ENCODE results near the gene ACIN1. TPM values are rescaled to one million over a fixed set of nuclear protein-coding genes. Genes with fewer than 3 reads are reported as not detected.

The ACIN1 gene
- total RNA-seq, 3 donors from 2014 or later (not counting 1 experiment from before 2014, with no cell fraction given) = 321 to 395 (median 347) TPM

DNA sequence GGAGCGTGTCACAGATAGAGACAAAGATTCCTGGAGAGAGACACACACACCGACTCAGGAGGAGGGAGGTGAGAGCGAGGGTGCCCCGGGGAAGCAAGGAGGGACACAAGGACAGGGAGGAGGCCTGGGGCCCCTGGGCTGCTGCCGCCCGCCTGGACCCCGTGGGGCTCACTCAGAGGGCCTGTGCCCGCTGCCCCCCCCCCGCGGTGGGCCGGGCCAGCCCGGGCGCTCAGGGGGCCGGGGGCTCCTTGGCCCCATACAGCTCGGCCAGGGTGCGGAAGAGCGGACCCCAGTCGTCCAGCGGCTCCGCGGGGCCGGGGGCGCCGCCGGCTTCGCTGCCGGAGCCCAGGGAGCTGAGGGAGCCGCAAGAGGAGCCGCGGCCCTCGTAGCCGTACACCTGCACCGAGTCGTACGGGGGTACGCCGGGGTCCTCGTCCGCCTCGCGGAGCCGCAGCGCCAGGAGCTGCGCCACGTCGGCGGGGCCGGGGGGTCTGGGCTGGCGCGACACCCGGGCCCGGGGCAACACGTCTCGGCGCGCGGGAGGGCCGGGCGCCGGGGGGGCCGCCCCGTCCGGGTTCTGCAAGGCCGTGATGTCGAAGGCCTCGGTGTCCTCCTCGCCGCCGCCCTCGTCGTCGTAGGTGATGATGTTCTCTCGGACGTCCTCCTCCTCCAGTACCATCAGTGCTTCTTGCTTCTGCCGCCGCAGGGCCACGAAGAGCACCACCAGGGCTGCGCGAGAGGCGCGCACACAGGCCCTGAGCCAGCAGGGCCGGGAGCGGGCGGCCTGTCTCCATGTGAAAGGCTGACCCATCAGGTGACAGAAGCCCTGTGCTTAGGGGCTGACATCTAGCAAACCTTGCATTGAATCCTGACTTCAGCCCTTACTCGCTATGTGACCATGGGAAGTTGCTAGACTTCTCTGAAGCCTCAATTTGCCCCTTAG lies 46.9 kb downstream of the ACIN1 start:
- Mint-ChIP-seq H3K27me3 (ENCODE audit: low read depth in 2 of 2) (peaks cover 0 to 6% of the 10 kb centered on the region in 2 donors), H3K27ac (no peak overlapping the region), H3K36me3 (no peaks in the 10 kb centered on the region), H3K9me3 (no peaks in the 10 kb centered on the region), H3K4me1 (peaks cover 0 to 5% of the 10 kb centered on the region in 2 donors), H3K4me3 (no peak overlapping the region)
- Histone ChIP-seq H3K9me3 (ENCODE audit: control insufficient read depth, insufficient read depth, low read length) (no peaks in the 10 kb centered on the region), H3K27me3 (ENCODE audit: control insufficient read depth, insufficient read depth, low read length) (no peaks in the 10 kb centered on the region), H3K27ac (ENCODE audit: low read length) (no peak overlapping the region), H3K4me3 (ENCODE audit: low read length) (no peak overlapping the region), H3K4me1 (ENCODE audit: control insufficient read depth, insufficient read depth, low read length) (no peaks in the 10 kb centered on the region), H3K36me3 (ENCODE audit: control insufficient read depth, insufficient read depth, low read length) (no peaks in the 10 kb centered on the region)
- intact Hi-C loops (cut with micrococcal nuclease) = no loop called here
- DNase-seq (no peak), ATAC-seq (no peak)
- 81% methylated on average over 85 of the region's 85 CpGs for WGBS (ENCODE audit: insufficient coverage)
- TF ChIP-seq, protein P1, sequence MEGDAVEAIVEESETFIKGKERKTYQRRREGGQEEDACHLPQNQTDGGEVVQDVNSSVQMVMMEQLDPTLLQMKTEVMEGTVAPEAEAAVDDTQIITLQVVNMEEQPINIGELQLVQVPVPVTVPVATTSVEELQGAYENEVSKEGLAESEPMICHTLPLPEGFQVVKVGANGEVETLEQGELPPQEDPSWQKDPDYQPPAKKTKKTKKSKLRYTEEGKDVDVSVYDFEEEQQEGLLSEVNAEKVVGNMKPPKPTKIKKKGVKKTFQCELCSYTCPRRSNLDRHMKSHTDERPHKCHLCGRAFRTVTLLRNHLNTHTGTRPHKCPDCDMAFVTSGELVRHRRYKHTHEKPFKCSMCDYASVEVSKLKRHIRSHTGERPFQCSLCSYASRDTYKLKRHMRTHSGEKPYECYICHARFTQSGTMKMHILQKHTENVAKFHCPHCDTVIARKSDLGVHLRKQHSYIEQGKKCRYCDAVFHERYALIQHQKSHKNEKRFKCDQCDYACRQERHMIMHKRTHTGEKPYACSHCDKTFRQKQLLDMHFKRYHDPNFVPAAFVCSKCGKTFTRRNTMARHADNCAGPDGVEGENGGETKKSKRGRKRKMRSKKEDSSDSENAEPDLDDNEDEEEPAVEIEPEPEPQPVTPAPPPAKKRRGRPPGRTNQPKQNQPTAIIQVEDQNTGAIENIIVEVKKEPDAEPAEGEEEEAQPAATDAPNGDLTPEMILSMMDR (IDR thresholded peaks at IDR 0.05) = no peak

- H3K4me1 ChIP-seq (ENCODE audit: control insufficient read depth, insufficient read depth, low read length) = no peaks in the 10 kb centered on the region
- H3K27me3 ChIP-seq (ENCODE audit: control insufficient read depth, insufficient read depth, low read length) = no peaks in the 10 kb centered on the region
- intact Hi-C loops (cut with micrococcal nuclease) = no loop called here
- Mint-ChIP-seq H3K27ac (no peak overlapping the region), H3K36me3 (no peaks in the 10 kb centered on the region), H3K9me3 (no peaks in the 10 kb centered on the region), H3K4me3 (no peak overlapping the region), H3K4me1 (peaks cover 0 to 5% of the 10 kb centered on the region in 2 donors), H3K27me3 (ENCODE audit: low read depth in 2 of 2) (peaks cover 0 to 6% of the 10 kb centered on the region in 2 donors)
- H3K36me3 ChIP-seq (ENCODE audit: control insufficient read depth, insufficient read depth, low read length) = no peaks in the 10 kb centered on the region
- TF ChIP-seq, protein P1 (IDR thresholded peaks at IDR 0.05) = no peak
- no peaks in the 10 kb centered on the region for H3K9me3 ChIP-seq (ENCODE audit: control insufficient read depth, insufficient read depth, low read length)
- no peak for DNase-seq
- 93% methylated on average over 6 of the region's 6 CpGs for WGBS (ENCODE audit: insufficient coverage)
- H3K4me3 ChIP-seq (ENCODE audit: low read length) = no peak overlapping the region
- H3K27ac ChIP-seq (ENCODE audit: low read length) = no peak overlapping the region
- ATAC-seq = no peak
Observed at GRCh38 chr14:23047034-23047634, 47.8 kb downstream of the ACIN1 start.

- Histone ChIP-seq H3K4me3 (ENCODE audit: low read length) (no peak overlapping the region), H3K36me3 (ENCODE audit: control insufficient read depth, insufficient read depth, low read length) (no peaks in the 10 kb centered on the region), H3K27ac (ENCODE audit: low read length) (no peak overlapping the region), H3K9me3 (ENCODE audit: control insufficient read depth, insufficient read depth, low read length) (no peaks in the 10 kb centered on the region), H3K4me1 (ENCODE audit: control insufficient read depth, insufficient read depth, low read length) (no peaks in the 10 kb centered on the region), H3K27me3 (ENCODE audit: control insufficient read depth, insufficient read depth, low read length) (no peaks in the 10 kb centered on the region)
- Mint-ChIP-seq H3K9me3 (no peaks in the 10 kb centered on the region), H3K4me1 (peaks cover 0 to 5% of the 10 kb centered on the region in 2 donors), H3K27ac (no peak overlapping the region), H3K27me3 (ENCODE audit: low read depth in 2 of 2) (peaks cover 0 to 6% of the 10 kb centered on the region in 2 donors), H3K36me3 (no peaks in the 10 kb centered on the region), H3K4me3 (no peak overlapping the region)
- WGBS (ENCODE audit: insufficient coverage) = 86% methylated on average over 13 of the region's 13 CpGs
- intact Hi-C loops (cut with micrococcal nuclease) = no loop called here
- TF ChIP-seq, protein P1 (IDR thresholded peaks at IDR 0.05) = no peak
- ATAC-seq (no peak), DNase-seq (no peak)
Observed at GRCh38 chr14:23045419-23046357, 49.2 kb downstream of the ACIN1 start.
